Sigmoid colon (tissue), 7 donors: ENCODE data around the gene S100A16. TPM values are rescaled to one million over a fixed set of nuclear protein-coding genes. Genes with fewer than 3 reads are reported as not detected.
"Not testable (repeated sequence)": the region's sequence is repeated elsewhere in the genome, so short reads cannot be mapped to it uniquely, and the experiment has no call there.

Experiments used
- DNase-seq: peaks from one replicate; pipeline ENCODE4 v3.0.0-alpha.2; 2019
- H3K27ac ChIP-seq, 4 donors: fragments of 200-600 bp; sonication (generic); one replicate each; pipeline ENCODE4 v1.5.1; 2016 to 2019; ENCODE audit warnings: mild to moderate bottlenecking in 1 of 4
- H3K27me3 ChIP-seq, 3 donors: fragments of 200-600 bp; sonication (generic); one replicate each; pipeline ENCODE4 v1.5.1; 2019; ENCODE audit warnings: mild to moderate bottlenecking in 1 of 3
- H3K36me3 ChIP-seq, 4 donors: fragments of 200-600 bp; sonication (generic); one replicate each; pipeline ENCODE4 v1.5.1; 2016 to 2019
- H3K4me1 ChIP-seq, 4 donors: fragments of 200-600 bp; sonication (generic); one replicate each; pipeline ENCODE4 v1.5.1; 2017 to 2019
- H3K4me3 ChIP-seq, 4 donors: fragments of 200-600 bp; sonication (generic); one replicate each; pipeline ENCODE4 v1.5.1; 2017 to 2019; ENCODE audit warnings: mild to moderate bottlenecking in 2 of 4, moderate library complexity in 1 of 4
- H3K9me3 ChIP-seq, 4 donors: fragments of 200-600 bp in 3 of 4; sonication (generic) in 3 of 4; one replicate each; pipeline versions ENCODE4 v1.5.1 to v1.6.1; 2013 to 2019
- EP300 ChIP-seq, 4 donors: sonication (generic); formaldehyde crosslinking; IDR thresholded peaks; one replicate each; pipeline ENCODE4 v1.6.1; 2017; ENCODE audit warnings: antibody characterized with exemption in 4 of 4
- POLR2A ChIP-seq, 2 donors: fragments of 450-650 bp; IDR thresholded peaks; one replicate each; pipeline ENCODE4 v1.6.1; 2016; ENCODE audit warnings: antibody characterized with exemption in 2 of 2, mild to moderate bottlenecking in 2 of 2, moderate library complexity in 2 of 2
- POLR2AphosphoS5 ChIP-seq, 4 donors: sonication (generic); formaldehyde crosslinking; IDR thresholded peaks; one replicate each; pipeline ENCODE4 v1.6.1; 2017; ENCODE audit warnings: antibody characterized with exemption in 4 of 4
- WGBS, 2 donors: extraction: QIAGEN DNeasy Blood & Tissue Kit; methylation state at CpG; one replicate each; pipeline ENCODE4 v1.1.7; 2013; 5-methylcytosine and 5-hydroxymethylcytosine counted together
- intact Hi-C: fragments of 100-400 bp; cut with DNase I; formaldehyde crosslinking; loops from one replicate; pipeline ENCODE4 v1.15.1; 2023
- polyA plus RNA-seq, 3 donors: library from polyadenylated mRNA; stranded (reverse); fragments of 200-250 nt; gene quantifications; one replicate each; pipeline ENCODE4 v1.2.3, GENCODE V29; 2013
- total RNA-seq, 4 donors: library from RNA; depleted of rRNA; stranded (reverse); fragments of >200 nt; gene quantifications; one replicate each; pipeline ENCODE4 v1.1.0, GENCODE V29; 2016
- TF ChIP-seq, protein P1 (sequence below), 4 experiments: fragments of 450-650 bp in 3 of 4; fragments of 200-600 bp in 1 of 4; IDR thresholded peaks; one replicate each; pipeline ENCODE4 v1.5.1; 2016 to 2019; ENCODE audit warnings: antibody characterized with exemption in 4 of 4, mild to moderate bottlenecking in 3 of 4, moderate library complexity in 2 of 4
- donor health status: healthy with polysubstance abuse.
- donor health status: Bipolar disorder and iron deficiency.
- donor health status: healthy.

Gene S100A16
- total and polyA plus RNA-seq, 7 donors, result 35.6 to 492 (median 49.9) TPM

DNA sequence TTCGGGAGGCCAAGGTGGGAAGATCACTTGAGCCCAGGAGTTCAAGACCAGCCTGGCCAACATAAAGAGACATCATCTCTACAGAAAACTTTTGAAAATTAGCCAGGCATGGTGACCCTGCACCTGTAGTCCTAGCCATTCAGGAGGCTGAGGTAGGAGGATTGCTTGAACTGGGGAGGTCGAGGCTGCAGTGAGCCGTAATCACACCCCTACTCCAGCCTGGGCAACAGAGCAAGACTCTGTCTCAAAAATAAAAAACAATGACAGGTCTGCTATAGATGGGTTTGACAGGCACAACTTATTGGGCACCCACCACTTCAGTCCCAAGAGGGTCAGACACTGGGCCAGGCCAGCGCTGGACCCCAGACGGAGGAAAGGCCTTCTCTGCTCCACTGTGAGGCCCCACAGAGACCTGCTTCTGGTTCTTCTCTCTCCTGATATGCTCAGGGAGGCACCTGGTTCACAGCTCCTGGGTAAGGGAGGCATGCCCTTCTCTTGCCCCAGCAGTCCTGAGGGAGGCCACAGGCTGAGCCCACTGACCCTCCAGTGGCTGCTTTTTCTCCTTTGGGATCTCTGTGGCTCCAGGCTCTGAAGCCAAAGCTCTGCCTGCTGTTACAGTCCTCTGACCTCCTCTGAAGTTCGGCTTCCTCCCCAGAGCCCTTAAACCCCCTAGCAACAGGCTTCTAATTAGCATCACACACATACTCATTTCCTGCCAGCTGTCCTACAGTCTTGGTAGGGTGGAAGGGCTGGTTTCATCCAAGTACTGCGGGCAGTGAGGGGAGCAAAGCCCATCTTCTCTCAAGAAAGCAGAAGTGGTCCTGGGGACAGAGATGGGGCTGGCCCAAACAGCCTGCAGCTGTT lies 14.4 kb downstream of the S100A16 start:
- H3K27ac ChIP-seq, result no peak overlapping the region
- TF ChIP-seq POLR2A (IDR thresholded peaks at IDR 0.05) (no peak), EP300 (IDR thresholded peaks at IDR 0.05) (no peak), POLR2AphosphoS5 (IDR thresholded peaks at IDR 0.05) (no peak)
- TF ChIP-seq, protein P1, sequence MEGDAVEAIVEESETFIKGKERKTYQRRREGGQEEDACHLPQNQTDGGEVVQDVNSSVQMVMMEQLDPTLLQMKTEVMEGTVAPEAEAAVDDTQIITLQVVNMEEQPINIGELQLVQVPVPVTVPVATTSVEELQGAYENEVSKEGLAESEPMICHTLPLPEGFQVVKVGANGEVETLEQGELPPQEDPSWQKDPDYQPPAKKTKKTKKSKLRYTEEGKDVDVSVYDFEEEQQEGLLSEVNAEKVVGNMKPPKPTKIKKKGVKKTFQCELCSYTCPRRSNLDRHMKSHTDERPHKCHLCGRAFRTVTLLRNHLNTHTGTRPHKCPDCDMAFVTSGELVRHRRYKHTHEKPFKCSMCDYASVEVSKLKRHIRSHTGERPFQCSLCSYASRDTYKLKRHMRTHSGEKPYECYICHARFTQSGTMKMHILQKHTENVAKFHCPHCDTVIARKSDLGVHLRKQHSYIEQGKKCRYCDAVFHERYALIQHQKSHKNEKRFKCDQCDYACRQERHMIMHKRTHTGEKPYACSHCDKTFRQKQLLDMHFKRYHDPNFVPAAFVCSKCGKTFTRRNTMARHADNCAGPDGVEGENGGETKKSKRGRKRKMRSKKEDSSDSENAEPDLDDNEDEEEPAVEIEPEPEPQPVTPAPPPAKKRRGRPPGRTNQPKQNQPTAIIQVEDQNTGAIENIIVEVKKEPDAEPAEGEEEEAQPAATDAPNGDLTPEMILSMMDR (IDR thresholded peaks at IDR 0.05), result no peak
- no peaks in the 10 kb centered on the region for H3K27me3 ChIP-seq
- WGBS, 2 donors, result 62 to 85% methylated on average over 7 of the region's 7 CpGs
- H3K36me3 ChIP-seq, result no peaks in the 10 kb centered on the region
- DNase-seq, result peak; percentile 28
- H3K9me3 ChIP-seq, result no peaks in the 10 kb centered on the region
- no peaks in the 10 kb centered on the region for H3K4me1 ChIP-seq
- H3K4me3 ChIP-seq, result no peak overlapping the region
- intact Hi-C loops, result no loop called here

DNA sequence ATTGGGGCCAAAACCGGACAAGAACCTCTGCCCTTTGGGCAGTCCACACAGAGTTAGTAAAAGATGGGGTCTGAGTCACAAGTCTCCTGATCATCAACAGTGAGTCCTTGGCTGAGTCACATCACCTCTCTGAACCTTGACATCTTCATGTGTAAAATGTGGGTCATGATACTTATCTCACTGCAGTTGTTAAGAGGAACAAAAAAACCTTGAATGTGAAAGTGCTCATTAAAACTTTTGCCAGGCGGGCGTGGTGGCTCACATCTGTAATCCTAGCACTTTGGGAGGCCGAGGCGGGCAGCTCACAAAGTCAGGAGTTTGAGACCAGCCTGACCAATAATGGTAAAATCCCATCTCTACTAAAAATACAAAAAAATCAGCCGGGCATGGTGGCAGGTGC lies 15.7 kb downstream of the S100A16 start:
- 70 to 87% methylated on average over 6 of the region's 6 CpGs for WGBS, 2 donors
- DNase-seq, result no peak
- intact Hi-C loops, result no loop called here
- H3K27ac ChIP-seq, result no peak overlapping the region
- no peaks in the 10 kb centered on the region for H3K36me3 ChIP-seq
- H3K4me3 ChIP-seq, result no peak overlapping the region
- H3K9me3 ChIP-seq, result no peaks in the 10 kb centered on the region
- H3K27me3 ChIP-seq, result no peaks in the 10 kb centered on the region
- TF ChIP-seq, protein P1 (IDR thresholded peaks at IDR 0.05), result no peak
- TF ChIP-seq EP300 (IDR thresholded peaks at IDR 0.05), result no peak
- no peak for TF ChIP-seq POLR2AphosphoS5 (IDR thresholded peaks at IDR 0.05)
- no peak for TF ChIP-seq POLR2A (IDR thresholded peaks at IDR 0.05)
- H3K4me1 ChIP-seq, result no peaks in the 10 kb centered on the region

DNA sequence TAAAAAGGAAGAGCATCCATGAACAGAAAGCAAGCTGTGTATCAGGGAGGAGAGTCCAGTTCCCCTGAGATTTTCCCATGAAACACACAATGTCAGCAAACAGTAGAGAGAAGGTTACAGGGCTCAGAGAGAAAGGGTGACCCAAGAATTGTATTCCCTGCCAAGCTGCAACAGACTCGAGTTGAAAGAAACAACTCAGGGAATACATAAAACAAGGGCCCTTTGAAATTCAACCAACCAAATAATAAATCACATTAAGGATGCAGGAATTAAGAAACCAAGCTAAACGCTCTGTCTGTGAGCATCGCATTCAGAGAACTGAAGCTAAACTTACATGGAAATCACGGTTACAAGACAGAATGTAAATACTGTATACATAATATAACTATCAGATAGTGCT lies 20.2 kb downstream of the S100A16 start:
- Histone ChIP-seq H3K36me3 (no peaks in the 10 kb centered on the region), H3K9me3 (no peaks in the 10 kb centered on the region), H3K4me1 (no peaks in the 10 kb centered on the region), H3K4me3 (no peak overlapping the region), H3K27me3 (no peaks in the 10 kb centered on the region), H3K27ac (no peak overlapping the region)
- intact Hi-C loops, result no loop called here
- no peak for DNase-seq
- TF ChIP-seq POLR2AphosphoS5 (IDR thresholded peaks at IDR 0.05) (no peak), EP300 (IDR thresholded peaks at IDR 0.05) (no peak), POLR2A (IDR thresholded peaks at IDR 0.05) (no peak)
- TF ChIP-seq, protein P1 (IDR thresholded peaks at IDR 0.05), result no peak
- 71 to 80% methylated on average over 4 of the region's 4 CpGs for WGBS, 2 donors

DNA sequence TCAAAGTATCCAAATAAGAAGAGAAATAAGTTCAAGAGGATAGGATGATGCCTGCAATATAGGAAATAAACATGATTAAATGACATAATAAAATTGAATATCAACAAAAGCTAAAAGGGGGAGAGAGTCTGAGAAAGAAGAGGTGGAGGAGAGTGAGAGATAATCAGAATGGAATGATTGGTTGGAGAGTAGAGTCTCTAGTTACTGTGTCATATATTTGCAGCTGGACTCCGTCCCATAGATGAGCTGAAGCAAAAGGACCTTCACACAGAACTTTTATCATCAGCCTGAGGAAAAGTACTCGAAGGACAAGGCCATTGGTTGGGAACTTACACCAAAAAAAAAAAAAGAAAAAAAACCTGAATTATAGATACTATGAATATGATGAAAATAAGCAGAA lies 24.5 kb downstream of the S100A16 start:
- no peak overlapping the region for H3K4me3 ChIP-seq
- 84 to 86% methylated on average over 2 of the region's 2 CpGs for WGBS, 2 donors
- TF ChIP-seq POLR2A (IDR thresholded peaks at IDR 0.05) (no peak), EP300 (IDR thresholded peaks at IDR 0.05) (no peak), POLR2AphosphoS5 (IDR thresholded peaks at IDR 0.05) (no peak)
- TF ChIP-seq, protein P1 (IDR thresholded peaks at IDR 0.05), result no peak
- H3K27ac ChIP-seq, result no peak overlapping the region
- no peak for DNase-seq
- intact Hi-C loops, result no loop called here
- no peaks in the 10 kb centered on the region for H3K9me3 ChIP-seq
- H3K27me3 ChIP-seq, result no peaks in the 10 kb centered on the region
- H3K36me3 ChIP-seq, result no peaks in the 10 kb centered on the region
- H3K4me1 ChIP-seq, result no peaks in the 10 kb centered on the region

DNA sequence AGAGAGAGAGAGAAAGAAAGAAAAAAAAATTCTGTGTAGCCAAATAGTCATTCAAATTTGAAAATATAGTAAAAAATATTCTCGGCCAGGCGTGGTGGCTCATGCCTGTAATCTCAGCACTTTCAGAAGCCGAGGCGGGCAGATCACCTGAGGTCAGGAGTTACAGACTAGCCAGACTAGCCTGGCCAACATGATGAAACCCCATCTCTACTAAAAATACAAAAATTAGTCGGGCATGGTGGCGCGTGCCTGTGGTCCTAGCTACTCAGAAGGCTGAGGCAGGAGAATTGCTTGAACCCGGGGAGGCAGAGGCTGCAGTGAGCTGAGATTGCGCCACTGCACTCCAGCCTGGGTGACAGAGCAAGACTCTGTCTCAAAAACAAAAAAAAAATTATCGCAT lies 24.9 kb downstream of the S100A16 start:
- H3K9me3 ChIP-seq, H3K36me3 ChIP-seq, H3K27me3 ChIP-seq, H3K4me3 ChIP-seq, H3K4me1 ChIP-seq, intact Hi-C loops, H3K27ac ChIP-seq: not testable (repeated sequence)
- WGBS, 2 donors, result 93 to 95% methylated on average over 10 of the region's 10 CpGs
- peak; percentile 40 for DNase-seq
